Heart left ventricle (tissue), 13 donors: ENCODE data around the gene RCAN3.

ENCODE experiments used
- POLR2A ChIP-seq, 2 donors: fragments of 450-650 bp; IDR thresholded peaks; one replicate each; pipeline ENCODE4 v1.6.1; 2017; ENCODE audit warnings: antibody characterized with exemption in 2 of 2, mild to moderate bottlenecking in 2 of 2, moderate library complexity in 2 of 2
- TF ChIP-seq, protein P1 (sequence below), 12 donors: fragments of 200-600 bp; sonication (generic) in 4 of 12; IDR thresholded peaks; one replicate each; pipeline versions ENCODE4 v1.5.0 to v1.8.0; 2018 to 2022; ENCODE audit warnings: antibody characterized with exemption in 12 of 12, mild to moderate bottlenecking in 5 of 12
- donor health status: ischemic (EF 13 %, LVEDD 7.1; RV severe dilation, severe dysfunction).
- donor health status: DM: no; HTN: yes; CAD: no.
- donor health status: DM: no; HTN: no; CAD: no.
- donor health status: ischemic (EF 25% LVEDD 6.9; RV normal size, moderate dysfunction).
- donor health status: ischemic (EF 25% LVEDD 5.7; RV mildly dilated, moderate dysfunction).
- donor health status: ischemic (EF 35%, LVEDD 5.7; RV mildly dilated, moderate dysfunction).
- donor health status: nonischemic (EF 11% LVEDD 7.7; RV severe dilation, severe dysfunction).
- donor health status: DM: yes; HTN: yes; CAD: no.
- donor health status: PGD.
- donor health status: ischemic (EF 29% LVEDD 5.4; RV normal size, mild dysfunction).
- donor health status: nonischemic (EF 23%, LVEDD 6.1; RV moderate dilation, normal function).

DNA sequence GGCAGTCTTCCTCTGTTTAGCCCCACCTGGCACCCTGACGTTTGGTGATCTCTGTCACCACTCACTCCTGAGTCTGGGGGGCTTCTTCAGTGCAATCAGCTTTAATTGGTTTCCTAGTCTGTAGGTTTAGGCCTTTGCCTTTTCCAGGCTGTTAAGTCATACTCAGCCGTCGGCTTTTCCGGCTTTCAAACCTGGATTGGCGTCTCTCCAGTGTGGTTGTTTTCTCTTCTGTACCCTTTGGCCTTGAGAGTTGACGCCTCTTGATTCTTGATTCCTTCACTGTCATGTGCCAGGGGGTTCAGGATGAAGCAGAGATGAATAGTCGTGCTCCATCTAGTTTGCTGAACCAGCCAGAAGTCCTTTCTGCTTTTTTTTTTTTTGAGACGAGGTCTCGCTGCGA lies 78.1 kb downstream of the RCAN3 start:
- TF ChIP-seq, protein P1, sequence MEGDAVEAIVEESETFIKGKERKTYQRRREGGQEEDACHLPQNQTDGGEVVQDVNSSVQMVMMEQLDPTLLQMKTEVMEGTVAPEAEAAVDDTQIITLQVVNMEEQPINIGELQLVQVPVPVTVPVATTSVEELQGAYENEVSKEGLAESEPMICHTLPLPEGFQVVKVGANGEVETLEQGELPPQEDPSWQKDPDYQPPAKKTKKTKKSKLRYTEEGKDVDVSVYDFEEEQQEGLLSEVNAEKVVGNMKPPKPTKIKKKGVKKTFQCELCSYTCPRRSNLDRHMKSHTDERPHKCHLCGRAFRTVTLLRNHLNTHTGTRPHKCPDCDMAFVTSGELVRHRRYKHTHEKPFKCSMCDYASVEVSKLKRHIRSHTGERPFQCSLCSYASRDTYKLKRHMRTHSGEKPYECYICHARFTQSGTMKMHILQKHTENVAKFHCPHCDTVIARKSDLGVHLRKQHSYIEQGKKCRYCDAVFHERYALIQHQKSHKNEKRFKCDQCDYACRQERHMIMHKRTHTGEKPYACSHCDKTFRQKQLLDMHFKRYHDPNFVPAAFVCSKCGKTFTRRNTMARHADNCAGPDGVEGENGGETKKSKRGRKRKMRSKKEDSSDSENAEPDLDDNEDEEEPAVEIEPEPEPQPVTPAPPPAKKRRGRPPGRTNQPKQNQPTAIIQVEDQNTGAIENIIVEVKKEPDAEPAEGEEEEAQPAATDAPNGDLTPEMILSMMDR (IDR thresholded peaks at IDR 0.05) = no peak
- no peak for TF ChIP-seq POLR2A (IDR thresholded peaks at IDR 0.05)
